GM19372 (cell line): ENCODE measurements around the gene EFHD2.
"Not testable (repeated sequence)": the region's sequence is repeated elsewhere in the genome, so short reads cannot be mapped to it uniquely, and the experiment has no call there.

Experiments
- ATAC-seq: cut with Tn5 transposase; IDR thresholded peaks from one replicate; pipeline ENCODE4 v1.9.1; 2021; ENCODE audit warnings: mild to moderate bottlenecking, low read depth, moderate library complexity; ENCODE audit not compliant: unreplicated experiment

EFHD2 gene

GRCh38 chr1:15409388-15410222, at the start of gene EFHD2:
EFHD2 (plus strand) TSS chr1:15409888; CDS start chr1:15409972, 84 bp downstream.
- peak; percentile 81 for ATAC-seq

GRCh38 chr1:15360700-15361099, 49.0 kb upstream of the EFHD2 start:
- ATAC-seq: no peak

GRCh38 chr1:15362096-15362736, 47.5 kb upstream of the EFHD2 start:
- ATAC-seq: no peak

GRCh38 chr1:15362737-15363128, 47.0 kb upstream of the EFHD2 start:
- ATAC-seq: no peak

GRCh38 chr1:15364740-15365139, 44.9 kb upstream of the EFHD2 start:
- ATAC-seq: no peak

- ATAC-seq: no peak
Measured at GRCh38 chr1:15368888-15369287, 40.8 kb upstream of the EFHD2 start.

- ATAC-seq: no peak
Measured at GRCh38 chr1:15370268-15370667, 39.4 kb upstream of the EFHD2 start.

GRCh38 chr1:15370781-15371520, 38.7 kb upstream of the EFHD2 start:
- no peak for ATAC-seq

GRCh38 chr1:15371610-15372545, 37.8 kb upstream of the EFHD2 start:
- no peak for ATAC-seq

- ATAC-seq: no peak
Measured at GRCh38 chr1:15378729-15379128, 31.0 kb upstream of the EFHD2 start.

GRCh38 chr1:15379151-15379550, 30.5 kb upstream of the EFHD2 start:
- ATAC-seq: not testable (repeated sequence)

- ATAC-seq: no peak
Measured at GRCh38 chr1:15380601-15381508, 28.8 kb upstream of the EFHD2 start.

GRCh38 chr1:15381805-15382204, 27.9 kb upstream of the EFHD2 start:
- no peak for ATAC-seq

- no peak for ATAC-seq
Measured at GRCh38 chr1:15382601-15383518, 26.8 kb upstream of the EFHD2 start.

GRCh38 chr1:15383810-15384209, 25.9 kb upstream of the EFHD2 start:
- ATAC-seq: no peak

- no peak for ATAC-seq
Measured at GRCh38 chr1:15384301-15384901, 25.3 kb upstream of the EFHD2 start.

- no peak for ATAC-seq
Measured at GRCh38 chr1:15385420-15385819, 24.3 kb upstream of the EFHD2 start.
